ENCODE results near the gene CIDEB.
A peak's percentile ranks its signal among the peaks of the same experiment; 100 is the strongest.

CIDEB gene

DNA sequence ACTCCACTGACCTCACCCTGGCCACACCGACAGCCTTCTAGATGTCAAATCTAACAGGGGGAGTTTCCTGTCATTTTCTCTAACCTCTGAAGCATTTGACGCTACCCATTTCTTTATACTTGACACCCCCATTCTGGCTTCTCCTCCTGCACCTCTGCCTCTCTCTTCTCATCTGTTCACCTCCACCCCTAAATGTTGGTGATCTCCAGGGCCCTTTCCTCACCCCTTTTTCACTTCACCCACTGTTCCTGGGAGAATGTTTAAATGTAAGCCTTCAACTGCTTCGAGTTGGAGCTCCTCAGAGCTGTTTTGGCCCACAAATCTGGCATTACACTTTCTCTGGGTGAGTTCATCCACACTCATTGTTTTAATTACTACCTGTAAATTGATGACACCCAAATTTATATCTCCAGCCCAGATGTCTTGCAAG lies 35.9 kb downstream of the CIDEB start:
- in situ Hi-C loops (cut with MboI; ENCODE audit: low sequenced_read_pairs, unreplicated experiment): no loop called here
- TF ChIP-seq, protein P1, sequence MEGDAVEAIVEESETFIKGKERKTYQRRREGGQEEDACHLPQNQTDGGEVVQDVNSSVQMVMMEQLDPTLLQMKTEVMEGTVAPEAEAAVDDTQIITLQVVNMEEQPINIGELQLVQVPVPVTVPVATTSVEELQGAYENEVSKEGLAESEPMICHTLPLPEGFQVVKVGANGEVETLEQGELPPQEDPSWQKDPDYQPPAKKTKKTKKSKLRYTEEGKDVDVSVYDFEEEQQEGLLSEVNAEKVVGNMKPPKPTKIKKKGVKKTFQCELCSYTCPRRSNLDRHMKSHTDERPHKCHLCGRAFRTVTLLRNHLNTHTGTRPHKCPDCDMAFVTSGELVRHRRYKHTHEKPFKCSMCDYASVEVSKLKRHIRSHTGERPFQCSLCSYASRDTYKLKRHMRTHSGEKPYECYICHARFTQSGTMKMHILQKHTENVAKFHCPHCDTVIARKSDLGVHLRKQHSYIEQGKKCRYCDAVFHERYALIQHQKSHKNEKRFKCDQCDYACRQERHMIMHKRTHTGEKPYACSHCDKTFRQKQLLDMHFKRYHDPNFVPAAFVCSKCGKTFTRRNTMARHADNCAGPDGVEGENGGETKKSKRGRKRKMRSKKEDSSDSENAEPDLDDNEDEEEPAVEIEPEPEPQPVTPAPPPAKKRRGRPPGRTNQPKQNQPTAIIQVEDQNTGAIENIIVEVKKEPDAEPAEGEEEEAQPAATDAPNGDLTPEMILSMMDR (IDR thresholded peaks at IDR 0.05; ENCODE audit: borderline replicate concordance, control extremely low read depth, extremely low read depth, insufficient read depth, missing control alignments): no peak
- no peak for DNase-seq (ENCODE audit: low spot score)

DNA sequence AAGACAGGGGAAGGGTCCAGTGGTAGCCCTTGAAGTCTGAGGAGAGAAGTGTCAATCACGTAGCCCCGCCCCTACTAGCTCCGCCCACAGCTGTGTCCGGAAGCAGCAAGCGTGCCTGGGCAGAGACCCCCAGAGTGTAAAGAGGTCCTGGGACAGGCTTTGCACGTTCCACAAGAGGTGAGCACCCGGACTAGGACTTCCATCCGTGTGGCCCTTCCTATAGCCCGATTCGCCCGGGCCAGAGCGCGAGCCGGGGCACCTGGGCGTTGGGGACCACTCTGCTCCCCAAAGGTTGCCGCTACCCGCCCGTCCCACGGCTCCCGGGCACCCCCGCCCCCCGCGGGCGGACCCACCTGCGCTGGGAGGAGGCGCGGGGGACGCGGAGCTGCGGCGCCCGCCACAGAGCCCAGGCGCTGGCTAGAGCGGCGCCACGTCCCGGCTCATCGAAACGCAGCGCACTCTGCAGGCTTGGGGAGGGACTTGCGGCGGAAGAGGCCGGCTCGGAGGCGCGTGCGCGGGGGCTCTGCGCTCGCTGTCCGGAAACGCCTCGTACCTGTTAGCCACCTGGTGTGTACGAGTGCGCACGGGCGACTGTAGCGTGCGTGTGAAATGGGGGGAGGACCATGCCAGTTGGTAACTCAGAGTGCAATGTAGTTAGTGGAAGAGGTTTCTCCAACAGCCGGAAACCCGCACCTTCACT lies 36.5 kb downstream of the CIDEB start, which contains the start of gene RABGGTA:
RABGGTA (minus strand) TSS at position 464 of the 700 bp plus-strand sequence. CDS start 482 bp downstream, outside the sequence.
- TF ChIP-seq, protein P1 (IDR thresholded peaks at IDR 0.05; ENCODE audit: borderline replicate concordance, control extremely low read depth, extremely low read depth, insufficient read depth, missing control alignments): peak; percentile 93
- in situ Hi-C loops (cut with MboI; ENCODE audit: low sequenced_read_pairs, unreplicated experiment): no loop called here
- DNase-seq (ENCODE audit: low spot score): peak; percentile 96

DNA sequence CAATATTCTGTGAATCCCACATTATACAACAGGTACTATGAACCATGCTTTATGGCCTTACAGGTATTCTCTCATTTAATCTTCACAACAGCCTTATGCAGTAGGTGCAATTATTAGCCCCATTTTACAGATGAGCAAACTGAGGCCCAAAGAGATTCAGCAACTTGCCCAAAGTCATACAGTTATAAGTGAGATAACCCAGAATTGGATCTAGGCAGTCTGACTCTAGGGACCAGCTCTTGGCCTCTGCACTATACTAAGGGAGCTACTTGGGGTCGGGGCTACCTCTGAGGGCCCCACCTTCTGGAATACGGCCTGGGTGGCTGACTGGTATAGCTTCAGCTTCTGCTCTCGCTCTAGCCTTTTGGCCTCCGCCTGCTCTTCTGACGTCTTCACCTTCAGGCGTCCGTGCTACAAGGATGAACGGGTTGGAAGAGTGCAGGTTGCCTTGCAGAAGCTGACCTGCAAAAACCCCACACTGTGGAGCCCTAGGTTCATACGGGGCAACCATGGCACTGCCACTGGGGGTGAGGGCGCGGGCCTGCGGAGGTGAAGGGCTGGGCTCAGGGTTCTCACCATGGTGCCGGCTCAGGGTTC lies 37.1 kb downstream of the CIDEB start:
- no peak for DNase-seq (ENCODE audit: low spot score)
- in situ Hi-C loops (cut with MboI; ENCODE audit: low sequenced_read_pairs, unreplicated experiment): no loop called here
- TF ChIP-seq, protein P1 (IDR thresholded peaks at IDR 0.05; ENCODE audit: borderline replicate concordance, control extremely low read depth, extremely low read depth, insufficient read depth, missing control alignments): no peak

DNA sequence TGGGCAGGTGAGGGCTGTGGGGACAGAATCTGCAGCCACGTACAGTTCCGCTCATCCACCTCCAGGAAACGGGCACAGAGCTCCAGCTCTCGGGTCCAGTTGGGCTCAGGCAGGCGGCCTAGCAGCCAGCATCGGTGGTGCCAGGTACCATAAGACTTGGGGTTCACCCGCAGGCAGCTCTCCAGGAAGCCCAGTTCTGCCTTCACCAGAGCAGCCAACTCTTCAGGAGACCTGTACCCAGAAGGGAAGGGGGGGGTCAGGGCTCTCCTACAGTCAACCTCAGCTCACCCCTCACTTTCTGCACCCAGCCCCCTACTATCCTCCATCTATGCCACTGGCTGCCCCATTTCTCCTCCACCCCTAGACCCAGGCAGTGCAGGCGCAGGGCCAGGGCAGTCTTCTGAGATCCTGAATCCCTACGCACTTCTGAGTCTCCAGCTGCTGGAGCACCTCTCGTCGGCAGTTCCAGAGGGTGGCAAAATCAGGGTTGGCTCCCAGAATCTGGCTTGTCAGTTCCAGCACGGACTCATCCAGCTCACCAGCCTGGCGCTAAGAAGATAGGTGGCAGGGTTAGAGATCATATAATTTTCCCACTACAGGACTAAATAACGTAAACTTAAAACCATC lies 37.8 kb downstream of the CIDEB start:
- in situ Hi-C loops (cut with MboI; ENCODE audit: low sequenced_read_pairs, unreplicated experiment): no loop called here
- DNase-seq (ENCODE audit: low spot score): no peak
- TF ChIP-seq, protein P1 (IDR thresholded peaks at IDR 0.05; ENCODE audit: borderline replicate concordance, control extremely low read depth, extremely low read depth, insufficient read depth, missing control alignments): no peak

DNA sequence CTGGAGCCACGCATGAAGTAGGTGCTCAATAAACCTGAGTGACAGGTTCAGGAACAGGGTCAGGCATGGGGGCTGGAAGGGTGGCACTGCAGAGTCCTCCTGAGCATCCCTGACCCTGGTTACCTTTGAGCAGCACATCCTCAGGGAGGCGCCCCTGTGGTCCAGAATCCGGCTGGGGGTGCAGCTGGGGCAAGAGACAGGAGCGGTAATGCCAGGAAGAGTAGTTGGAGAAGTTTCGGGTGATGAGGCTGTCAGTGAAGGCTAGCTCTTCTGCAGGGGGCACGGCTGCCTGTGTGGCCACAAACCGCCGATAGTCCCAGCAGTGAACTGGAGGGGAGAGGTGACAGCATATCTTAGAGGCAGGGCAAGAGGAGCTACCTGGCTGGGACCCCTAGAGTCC lies 38.4 kb downstream of the CIDEB start:
- in situ Hi-C loops (cut with MboI; ENCODE audit: low sequenced_read_pairs, unreplicated experiment): no loop called here
- TF ChIP-seq, protein P1 (IDR thresholded peaks at IDR 0.05; ENCODE audit: borderline replicate concordance, control extremely low read depth, extremely low read depth, insufficient read depth, missing control alignments): no peak
- DNase-seq (ENCODE audit: low spot score): no peak

DNA sequence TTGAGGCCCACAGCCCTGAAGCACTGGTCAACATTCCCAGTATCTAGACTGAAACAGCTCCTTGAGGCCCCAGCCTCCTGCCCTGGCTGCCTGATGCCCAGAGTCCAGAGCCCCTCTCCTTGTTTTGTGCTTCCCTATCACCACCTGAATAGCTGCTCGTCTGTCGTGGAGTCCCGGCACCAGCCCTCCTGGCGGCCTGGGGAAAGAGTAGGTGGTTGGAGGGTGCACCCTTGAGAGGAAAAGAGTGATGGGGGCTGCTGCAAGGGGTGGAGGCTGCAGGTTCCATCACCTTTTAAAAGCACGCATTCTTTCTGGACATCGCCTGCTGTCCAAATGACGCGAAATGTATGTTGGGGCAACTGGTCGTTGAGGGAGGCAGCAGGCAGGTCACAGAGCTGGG lies 39.6 kb downstream of the CIDEB start:
- TF ChIP-seq, protein P1 (IDR thresholded peaks at IDR 0.05; ENCODE audit: borderline replicate concordance, control extremely low read depth, extremely low read depth, insufficient read depth, missing control alignments): no peak
- no peak for DNase-seq (ENCODE audit: low spot score)
- in situ Hi-C loops (cut with MboI; ENCODE audit: low sequenced_read_pairs, unreplicated experiment): no loop called here

Data from GM13976 (cell line).